ENCODE data around the gene SDHA. TPM values are rescaled to one million over a fixed set of nuclear protein-coding genes. Genes with fewer than 3 reads are reported as not detected.
"Not testable (repeated sequence)": the region's sequence is repeated elsewhere in the genome, so short reads cannot be mapped to it uniquely, and the experiment has no call there.

SDHA gene
- total and polyA plus RNA-seq, 2 donors = 58.3 to 106 TPM

DNA sequence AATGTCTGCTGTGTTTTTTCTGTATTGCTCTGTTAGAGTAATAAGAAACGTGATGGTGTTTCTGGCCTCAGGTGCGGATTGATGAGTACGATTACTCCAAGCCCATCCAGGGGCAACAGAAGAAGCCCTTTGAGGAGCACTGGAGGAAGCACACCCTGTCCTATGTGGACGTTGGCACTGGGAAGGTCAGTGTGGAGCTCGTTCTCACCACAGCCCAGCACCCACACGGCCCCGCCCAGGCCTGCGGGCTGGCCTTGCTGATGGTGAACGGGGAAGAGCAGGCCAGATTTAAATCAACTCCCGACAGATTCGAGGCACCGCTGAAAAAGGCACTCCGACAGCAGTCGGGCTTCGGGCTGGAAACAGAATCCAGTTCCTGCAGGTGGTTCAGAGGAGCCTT, 36.2 kb downstream of the SDHA start:
- H3K27ac ChIP-seq (ENCODE audit: low read depth); H3K4me1 ChIP-seq (ENCODE audit: insufficient read depth); H3K4me3 ChIP-seq (ENCODE audit: low read depth, low read length); DNase-seq (ENCODE audit: extremely low spot score); H3K36me3 ChIP-seq (ENCODE audit: insufficient read depth): not testable (repeated sequence)
- 95% methylated on average over 13 of the region's 15 CpGs for WGBS

DNA sequence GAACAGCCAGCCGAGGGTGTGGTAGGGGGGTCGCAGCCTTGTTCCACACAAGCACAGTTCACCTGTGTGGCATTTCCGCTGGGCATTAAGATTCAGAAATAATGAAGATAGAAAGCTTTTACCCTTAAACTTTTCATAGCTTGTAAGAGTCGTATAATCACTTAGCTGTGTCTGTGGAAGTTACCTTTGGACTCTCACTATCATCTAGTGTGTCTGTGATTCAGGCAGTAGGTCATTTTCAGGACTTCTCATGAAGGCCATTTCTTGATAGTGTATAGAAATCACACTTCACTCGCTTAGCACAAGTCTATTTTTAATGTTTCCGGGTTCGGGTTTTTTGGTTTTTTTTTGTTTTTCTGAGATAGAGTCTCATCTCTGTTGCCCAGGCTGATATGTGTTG, 37.0 kb downstream of the SDHA start:
- not testable (repeated sequence) for H3K4me1 ChIP-seq (ENCODE audit: insufficient read depth); H3K4me3 ChIP-seq (ENCODE audit: low read depth, low read length); H3K36me3 ChIP-seq (ENCODE audit: insufficient read depth); H3K27ac ChIP-seq (ENCODE audit: low read depth); DNase-seq (ENCODE audit: extremely low spot score)
- 96% methylated on average over 7 of the region's 7 CpGs for WGBS

DNA sequence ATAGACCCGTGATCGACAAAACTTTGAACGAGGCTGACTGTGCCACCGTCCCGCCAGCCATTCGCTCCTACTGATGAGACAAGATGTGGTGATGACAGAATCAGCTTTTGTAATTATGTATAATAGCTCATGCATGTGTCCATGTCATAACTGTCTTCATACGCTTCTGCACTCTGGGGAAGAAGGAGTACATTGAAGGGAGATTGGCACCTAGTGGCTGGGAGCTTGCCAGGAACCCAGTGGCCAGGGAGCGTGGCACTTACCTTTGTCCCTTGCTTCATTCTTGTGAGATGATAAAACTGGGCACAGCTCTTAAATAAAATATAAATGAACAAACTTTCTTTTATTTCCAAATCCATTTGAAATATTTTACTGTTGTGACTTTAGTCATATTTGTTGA, 38.2 kb downstream of the SDHA start:
- H3K4me3 ChIP-seq (ENCODE audit: low read depth, low read length); H3K36me3 ChIP-seq (ENCODE audit: insufficient read depth); H3K4me1 ChIP-seq (ENCODE audit: insufficient read depth); DNase-seq (ENCODE audit: extremely low spot score); H3K27ac ChIP-seq (ENCODE audit: low read depth): not testable (repeated sequence)
- 88% methylated on average over 8 of the region's 8 CpGs for WGBS

GRCh38 chr5:257148-257547, 39.0 kb downstream of the SDHA start:
- peaks cover 7% of the 10 kb centered on the region for H3K36me3 ChIP-seq (ENCODE audit: insufficient read depth)

DNA sequence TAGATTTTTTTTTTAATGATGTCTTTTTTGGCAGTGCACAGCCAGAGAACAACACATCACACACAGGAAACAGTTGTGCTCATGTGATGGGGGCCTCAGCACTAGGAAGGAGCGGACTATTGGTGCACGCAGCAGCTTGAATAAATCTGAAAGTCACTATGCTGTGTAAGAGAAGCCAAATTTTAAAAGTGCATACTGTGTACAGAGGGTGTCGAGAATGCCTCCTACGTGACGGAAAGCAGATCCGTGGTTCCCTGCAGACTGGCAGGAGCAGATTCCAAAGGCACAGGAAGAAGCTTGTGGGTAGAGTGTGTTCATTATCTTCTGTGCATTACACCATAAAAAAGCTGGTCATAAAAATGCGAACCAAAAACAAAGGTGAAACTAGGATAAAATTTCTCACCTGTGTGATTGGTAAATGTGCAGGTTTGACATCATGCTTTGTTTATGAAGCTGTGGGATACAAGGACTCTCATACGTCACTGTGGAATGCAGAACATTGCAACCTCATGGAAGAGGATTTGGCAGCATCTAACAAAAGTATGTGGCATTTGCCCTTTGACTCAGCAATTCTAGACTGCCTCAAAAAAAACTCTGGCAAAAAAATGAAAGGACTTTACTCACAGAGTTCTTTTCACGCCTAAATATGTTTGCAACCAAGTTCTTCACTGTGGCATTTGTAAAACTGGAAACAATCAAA, 45.3 kb downstream of the SDHA start:
- 59% methylated on average over 9 of the region's 9 CpGs for WGBS
- H3K36me3 ChIP-seq (ENCODE audit: insufficient read depth); H3K27ac ChIP-seq (ENCODE audit: low read depth); DNase-seq (ENCODE audit: extremely low spot score); H3K4me1 ChIP-seq (ENCODE audit: insufficient read depth); H3K4me3 ChIP-seq (ENCODE audit: low read depth, low read length): not testable (repeated sequence)

More at GRCh38 chr5:257148-257547, 39.0 kb downstream of the SDHA start:
- WGBS = 83% methylated on average over 13 of the region's 13 CpGs
- no peak for DNase-seq (ENCODE audit: extremely low spot score)
- Histone ChIP-seq H3K4me3 (ENCODE audit: low read depth, low read length) (no peak overlapping the region), H3K27ac (ENCODE audit: low read depth) (no peak overlapping the region), H3K4me1 (ENCODE audit: insufficient read depth) (no peaks in the 10 kb centered on the region)

- no peak overlapping the region for H3K27ac ChIP-seq (ENCODE audit: low read depth)
Measured at GRCh38 chr5:264338-264737, 46.2 kb downstream of the SDHA start.

GRCh38 chr5:266311-267026, 48.3 kb downstream of the SDHA start:
- H3K27ac ChIP-seq (ENCODE audit: low read depth); H3K36me3 ChIP-seq (ENCODE audit: insufficient read depth); H3K4me1 ChIP-seq (ENCODE audit: insufficient read depth); H3K4me3 ChIP-seq (ENCODE audit: low read depth, low read length); DNase-seq (ENCODE audit: extremely low spot score): not testable (repeated sequence)
- WGBS = 77% methylated on average over 19 of the region's 19 CpGs

More at GRCh38 chr5:264338-264737, 46.2 kb downstream of the SDHA start:
- H3K36me3 ChIP-seq (ENCODE audit: insufficient read depth) = no peaks in the 10 kb centered on the region
- DNase-seq (ENCODE audit: extremely low spot score) = no peak
- no peak overlapping the region for H3K4me3 ChIP-seq (ENCODE audit: low read depth, low read length)
- H3K4me1 ChIP-seq (ENCODE audit: insufficient read depth) = no peaks in the 10 kb centered on the region
- WGBS = 82% methylated on average over 10 of the region's 10 CpGs

DNA sequence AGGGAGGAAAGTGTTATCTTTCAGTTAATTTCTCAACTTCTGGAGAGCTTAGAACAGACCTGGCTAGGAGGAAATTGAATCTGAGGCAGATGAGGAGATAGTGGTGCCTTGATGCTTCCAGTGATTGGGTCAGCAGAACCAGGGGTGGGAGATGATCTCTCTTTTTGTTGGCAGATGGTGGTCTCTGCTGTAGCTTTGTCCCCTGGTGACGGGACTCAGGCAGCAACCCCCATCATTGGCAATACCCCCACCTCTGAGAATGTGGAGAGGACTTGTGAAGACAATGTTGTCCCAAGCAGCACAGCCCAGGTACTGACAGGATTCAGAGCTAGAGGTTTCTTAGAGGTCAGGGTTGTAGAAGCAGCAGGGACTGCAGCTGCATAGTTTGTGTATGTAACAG, 49.6 kb downstream of the SDHA start:
- Histone ChIP-seq H3K36me3 (ENCODE audit: insufficient read depth) (no peaks in the 10 kb centered on the region), H3K4me1 (ENCODE audit: insufficient read depth) (no peaks in the 10 kb centered on the region), H3K27ac (ENCODE audit: low read depth) (no peak overlapping the region), H3K4me3 (ENCODE audit: low read depth, low read length) (no peak overlapping the region)
- WGBS = 69% methylated on average over 1 of the region's 1 CpG
- no peak for DNase-seq (ENCODE audit: extremely low spot score)

- Histone ChIP-seq H3K4me1 (ENCODE audit: insufficient read depth) (no peaks in the 10 kb centered on the region), H3K27ac (ENCODE audit: low read depth) (no peak overlapping the region), H3K36me3 (ENCODE audit: insufficient read depth) (no peaks in the 10 kb centered on the region), H3K4me3 (ENCODE audit: low read depth, low read length) (no peak overlapping the region)
- 79% methylated on average over 17 of the region's 17 CpGs for WGBS
- DNase-seq (ENCODE audit: extremely low spot score) = no peak
Measured at GRCh38 chr5:270340-270739, 52.2 kb downstream of the SDHA start.

DNA sequence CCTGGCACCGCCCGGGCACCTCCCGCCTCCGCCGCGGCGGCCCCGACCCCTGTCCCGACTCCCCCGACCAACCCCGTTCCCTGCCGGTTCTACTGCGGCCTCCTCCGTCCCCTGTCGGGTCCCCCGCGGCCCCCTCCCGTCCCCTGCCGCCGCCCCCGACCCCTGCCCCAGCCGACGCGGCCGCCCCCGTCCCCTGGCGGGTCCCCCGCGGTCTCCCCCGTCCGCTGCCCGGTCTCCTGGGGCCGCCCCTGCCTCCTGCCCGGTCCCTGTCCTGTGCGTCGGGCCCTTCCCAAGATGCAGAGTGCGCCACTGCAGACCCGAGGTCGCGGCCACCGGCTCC, 53.7 kb downstream of the SDHA start:
- Histone ChIP-seq H3K4me3 (ENCODE audit: low read depth, low read length) (peak overlapping the region; percentile 99), H3K27ac (ENCODE audit: low read depth) (peak overlapping the region; percentile 63)
- H3K36me3 ChIP-seq (ENCODE audit: insufficient read depth); H3K4me1 ChIP-seq (ENCODE audit: insufficient read depth); DNase-seq (ENCODE audit: extremely low spot score): not testable (repeated sequence)
- 2% methylated on average over 41 of the region's 41 CpGs for WGBS

- not testable (repeated sequence) for H3K4me3 ChIP-seq (ENCODE audit: low read depth, low read length); H3K4me1 ChIP-seq (ENCODE audit: insufficient read depth); H3K27ac ChIP-seq (ENCODE audit: low read depth); DNase-seq (ENCODE audit: extremely low spot score); H3K36me3 ChIP-seq (ENCODE audit: insufficient read depth)
- WGBS = 86% methylated on average over 9 of the region's 9 CpGs
Measured at GRCh38 chr5:273091-273490, 55.0 kb downstream of the SDHA start.

DNA sequence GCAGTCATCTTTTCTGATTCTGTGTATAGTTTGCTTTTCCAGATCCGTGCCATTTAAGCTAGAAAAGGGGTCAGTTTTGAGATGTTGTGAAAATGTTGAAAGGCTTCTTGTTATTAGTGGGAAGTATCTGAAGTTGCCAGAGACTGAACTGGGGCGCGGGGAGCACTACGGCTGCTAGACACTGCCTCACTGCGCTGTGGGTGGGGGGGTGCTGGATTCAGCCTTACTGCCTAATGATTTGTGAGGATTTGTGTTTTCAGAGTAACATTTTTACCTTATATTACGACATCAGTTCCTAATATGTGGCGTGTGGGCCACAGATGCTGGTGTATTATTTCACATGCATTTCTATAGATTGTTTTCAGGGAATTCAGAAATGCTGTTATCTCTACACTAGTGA, 55.4 kb downstream of the SDHA start:
- H3K36me3 ChIP-seq (ENCODE audit: insufficient read depth); H3K4me3 ChIP-seq (ENCODE audit: low read depth, low read length); H3K4me1 ChIP-seq (ENCODE audit: insufficient read depth); DNase-seq (ENCODE audit: extremely low spot score); H3K27ac ChIP-seq (ENCODE audit: low read depth): not testable (repeated sequence)
- 89% methylated on average over 7 of the region's 7 CpGs for WGBS

- H3K27ac ChIP-seq (ENCODE audit: low read depth); H3K4me3 ChIP-seq (ENCODE audit: low read depth, low read length); DNase-seq (ENCODE audit: extremely low spot score); H3K36me3 ChIP-seq (ENCODE audit: insufficient read depth); H3K4me1 ChIP-seq (ENCODE audit: insufficient read depth): not testable (repeated sequence)
- WGBS = 85% methylated on average over 7 of the region's 7 CpGs
Measured at GRCh38 chr5:274346-274745, 56.2 kb downstream of the SDHA start.

DNA sequence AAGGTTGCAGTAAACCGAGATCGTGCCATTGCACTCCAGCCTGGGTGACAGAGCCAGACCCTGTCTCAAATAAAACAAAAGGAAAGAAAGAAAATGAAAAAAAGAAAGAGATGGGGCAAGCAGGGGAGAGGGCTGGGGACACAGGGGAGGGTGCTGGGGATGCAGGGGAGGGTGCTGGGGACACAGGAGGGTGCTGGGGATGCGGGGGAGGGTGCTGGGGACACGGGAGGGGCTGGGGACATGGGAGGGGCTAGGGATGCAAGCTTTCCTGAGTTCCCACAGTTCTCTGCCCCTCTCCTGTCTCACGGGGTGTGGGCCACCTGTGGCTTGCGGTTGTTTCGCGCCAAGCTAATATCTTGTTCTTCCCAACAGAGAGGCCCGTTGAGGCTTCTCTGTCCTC, 60.5 kb downstream of the SDHA start:
- H3K36me3 ChIP-seq (ENCODE audit: insufficient read depth) = no peaks in the 10 kb centered on the region
- DNase-seq (ENCODE audit: extremely low spot score) = no peak

More for the DNA sequence above, 60.5 kb downstream of the SDHA start:
- Histone ChIP-seq H3K27ac (ENCODE audit: low read depth) (no peak overlapping the region), H3K4me3 (ENCODE audit: low read depth, low read length) (no peak overlapping the region), H3K4me1 (ENCODE audit: insufficient read depth) (no peaks in the 10 kb centered on the region)
- WGBS = 94% methylated on average over 9 of the region's 9 CpGs

Data from urinary bladder (tissue), 4 donors.